GM21390 (cell line): ENCODE results near the gene LRRC61.
A peak's percentile ranks its signal among the peaks of the same experiment; 100 is the strongest.

Experiments
- ATAC-seq: cut with Tn5 transposase; IDR thresholded peaks from one replicate; pipeline ENCODE4 v1.9.1; 2021; ENCODE audit not compliant: unreplicated experiment

Gene LRRC61

DNA sequence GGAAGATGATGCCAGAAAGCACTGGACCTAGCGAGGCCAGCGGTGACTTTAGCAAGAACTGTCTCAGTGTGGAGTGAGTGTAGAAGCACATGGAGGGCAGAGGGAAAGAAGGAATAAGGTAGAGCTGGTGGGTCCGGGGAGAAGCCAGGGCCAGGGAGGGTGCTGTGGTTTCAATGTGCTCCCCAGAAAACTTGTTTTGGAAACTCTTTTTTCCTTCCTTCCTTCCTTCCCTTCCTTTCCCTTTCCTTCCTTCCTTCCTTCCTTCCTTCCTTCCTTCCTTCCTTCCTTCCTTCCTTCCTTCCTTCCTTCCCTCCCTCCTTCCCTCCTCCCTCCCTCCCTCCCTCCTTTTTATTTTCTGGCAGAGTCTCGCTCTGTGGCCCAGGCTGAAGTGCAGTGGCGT, 23.8 kb downstream of the LRRC61 start:
- no peak for ATAC-seq

DNA sequence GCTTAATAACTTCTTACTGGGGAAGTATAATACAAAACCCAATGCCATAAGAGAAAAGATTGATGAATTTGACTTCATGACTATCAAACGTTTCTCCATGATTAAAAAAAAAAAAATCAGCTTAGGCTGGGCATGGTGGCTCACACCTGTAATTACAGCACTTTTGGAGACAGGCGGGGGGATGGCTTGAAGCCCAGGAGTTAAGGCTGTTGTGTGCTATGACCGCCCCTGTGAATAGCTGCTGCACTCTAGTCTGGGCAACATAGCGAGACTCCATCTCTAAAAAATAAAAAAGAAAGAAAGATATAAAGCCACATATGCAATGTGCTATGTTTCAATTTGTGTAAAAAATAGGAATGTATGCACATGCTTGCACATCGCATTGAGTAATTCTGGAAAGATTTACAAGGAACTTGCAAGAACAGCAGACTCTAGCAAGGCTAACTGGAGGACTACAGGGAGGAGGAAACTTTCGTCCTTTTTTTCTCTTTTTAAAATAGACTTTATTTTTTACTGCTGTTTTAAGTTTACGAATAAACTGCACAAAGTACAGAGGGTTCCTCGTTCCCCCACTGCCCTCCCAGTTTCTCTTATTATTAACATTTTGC, 28.5 kb downstream of the LRRC61 start:
- ATAC-seq = no peak

- no peak for ATAC-seq
These were observed 32.5 kb downstream of the LRRC61 start for GRCh38 chr7:150355666-150356059.

GRCh38 chr7:150356265-150356897, 33.2 kb downstream of the LRRC61 start:
- ATAC-seq = no peak

GRCh38 chr7:150357270-150357669, 34.1 kb downstream of the LRRC61 start:
- no peak for ATAC-seq

DNA sequence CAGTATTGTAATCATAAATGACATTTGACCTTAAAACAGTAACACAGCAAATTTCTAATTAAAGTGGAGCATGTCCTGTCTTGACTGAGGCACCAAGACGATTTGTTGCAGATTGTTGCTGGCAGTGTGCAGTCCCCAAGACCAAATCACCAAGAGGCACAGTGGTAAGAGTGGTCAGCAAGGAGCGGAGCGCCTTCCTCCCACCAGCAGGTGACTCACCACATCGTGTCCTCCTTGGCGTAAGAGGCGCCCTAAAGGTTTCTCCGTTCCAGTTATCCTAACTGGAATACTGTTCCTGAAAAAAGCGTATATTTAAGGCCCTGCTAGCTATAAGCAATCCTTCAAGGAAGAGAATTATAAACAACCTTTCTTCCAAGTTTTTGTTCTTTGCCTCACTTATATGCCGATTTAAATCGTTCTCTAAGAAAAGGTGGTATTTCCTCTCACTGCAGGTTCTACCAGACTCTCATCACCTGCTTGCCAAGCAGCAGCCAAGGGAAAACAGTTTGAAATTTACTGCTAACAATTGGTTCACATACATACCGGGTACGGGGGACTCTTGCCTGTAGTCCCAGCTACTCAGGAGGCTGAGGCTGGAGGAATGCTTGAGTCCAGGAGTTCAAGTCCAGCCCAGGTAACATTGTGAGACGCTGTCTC, 34.7 kb downstream of the LRRC61 start:
- ATAC-seq = no peak

DNA sequence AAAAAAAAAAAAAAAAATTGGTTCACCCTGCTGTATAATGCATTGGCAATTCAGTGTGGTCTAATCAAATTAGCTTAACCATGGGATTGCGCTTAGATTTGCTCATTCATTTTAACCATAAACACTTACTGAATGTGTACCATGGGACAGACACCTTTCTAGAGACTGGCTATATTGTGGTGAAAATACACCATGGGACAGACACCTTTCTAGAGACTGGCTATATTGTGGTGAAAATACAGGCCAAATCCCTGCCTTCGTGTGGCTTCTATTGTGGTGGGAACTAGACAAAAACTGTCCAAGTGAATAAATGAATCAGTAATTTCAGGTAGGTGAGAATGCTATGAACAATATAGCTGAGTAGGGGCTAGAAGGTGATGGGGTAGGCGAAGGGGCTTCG, 35.3 kb downstream of the LRRC61 start:
- no peak for ATAC-seq

GRCh38 chr7:150358988-150359621, 36.0 kb downstream of the LRRC61 start:
- no peak for ATAC-seq

- ATAC-seq = no peak
These were observed 36.6 kb downstream of the LRRC61 start for GRCh38 chr7:150359622-150360362.

DNA sequence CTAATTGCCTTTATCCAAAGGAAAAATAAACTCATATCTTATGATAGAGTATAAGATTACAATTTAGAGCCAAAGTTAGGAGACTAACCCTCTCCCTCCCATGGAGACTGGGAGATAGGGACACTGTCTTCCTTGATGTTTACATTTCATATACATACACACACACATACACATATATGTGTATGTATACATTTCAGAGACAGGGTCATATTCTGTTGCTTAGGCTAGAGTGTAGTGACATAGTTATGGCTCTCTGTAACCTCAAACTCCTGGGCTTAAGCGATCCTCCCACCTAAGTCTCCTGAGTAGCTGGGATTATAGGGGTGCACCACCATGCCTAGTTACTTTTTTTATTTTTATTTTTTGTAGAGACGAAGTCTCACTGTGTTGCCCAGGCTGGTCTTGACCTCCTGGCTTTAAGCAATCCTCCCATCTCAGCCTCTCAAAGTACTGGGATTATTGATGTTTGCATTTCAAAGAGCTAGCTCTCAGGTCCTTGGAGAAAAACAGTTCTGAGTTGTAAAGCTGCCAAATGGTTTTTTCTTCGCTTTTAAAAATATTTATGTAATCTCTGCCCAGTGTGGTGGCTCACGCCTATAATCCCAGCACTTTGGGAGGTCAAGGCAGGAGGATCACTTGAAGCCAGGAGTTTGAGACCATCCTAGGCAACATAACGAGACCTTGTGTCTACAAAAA, 37.4 kb downstream of the LRRC61 start:
- ATAC-seq = no peak

DNA sequence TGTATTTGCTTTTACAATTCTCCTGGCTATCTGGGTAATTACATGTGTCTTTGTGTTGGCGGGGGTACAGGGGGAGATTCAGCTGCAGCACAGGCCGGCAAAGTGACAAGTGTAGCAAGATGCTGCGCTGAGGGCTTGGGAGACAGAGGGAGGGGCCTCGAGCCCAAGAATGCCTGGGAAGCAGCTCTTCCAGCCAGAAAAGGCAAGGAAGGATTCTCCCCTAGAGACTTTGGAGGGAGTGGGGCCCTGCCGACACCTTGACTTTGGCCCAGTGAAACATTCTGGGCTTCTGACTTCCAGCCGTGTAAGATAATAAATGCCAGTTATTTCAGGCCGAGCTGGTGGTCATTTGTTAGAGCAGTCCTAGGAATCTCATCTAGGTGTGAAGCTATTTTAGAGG, 38.2 kb downstream of the LRRC61 start:
- no peak for ATAC-seq

DNA sequence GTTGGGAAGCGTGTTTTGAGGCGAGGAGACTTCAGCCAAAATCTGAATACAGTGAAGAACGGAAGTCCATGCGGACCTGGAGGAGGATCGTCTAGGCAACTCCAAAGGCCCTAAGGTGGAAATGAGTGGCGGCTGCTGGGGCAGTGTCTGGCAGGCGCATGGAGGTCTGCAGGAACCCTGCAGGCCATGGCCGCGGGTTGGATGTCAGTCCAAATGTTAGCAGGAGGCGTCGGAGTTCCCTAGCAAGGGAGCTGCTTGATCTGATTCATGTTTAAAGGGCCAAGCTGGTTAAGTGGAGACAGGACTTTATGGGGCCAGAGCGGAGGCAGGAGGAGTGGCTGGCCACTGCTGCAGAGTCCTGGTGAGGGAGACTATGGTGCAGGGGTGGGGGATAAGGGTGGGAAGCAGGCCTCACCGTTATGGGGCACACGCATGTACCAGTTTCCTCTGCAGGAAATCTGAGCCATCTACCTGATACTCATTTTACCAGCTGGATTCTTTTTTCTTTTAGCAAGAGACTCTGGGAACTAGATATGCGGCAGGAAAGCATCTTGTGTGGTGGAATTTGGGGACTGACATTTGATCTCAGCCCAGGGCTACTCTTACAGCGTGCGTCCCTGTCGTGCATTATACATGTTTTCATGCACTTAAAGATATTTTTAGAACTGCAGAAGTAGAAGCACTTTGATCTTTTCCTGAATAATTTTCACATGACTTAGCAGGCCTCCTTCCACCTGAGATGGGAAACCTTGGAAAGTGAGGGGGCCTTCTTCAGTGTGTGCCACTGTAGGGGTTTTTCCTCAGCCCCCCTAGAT, 38.9 kb downstream of the LRRC61 start:
- ATAC-seq = no peak

DNA sequence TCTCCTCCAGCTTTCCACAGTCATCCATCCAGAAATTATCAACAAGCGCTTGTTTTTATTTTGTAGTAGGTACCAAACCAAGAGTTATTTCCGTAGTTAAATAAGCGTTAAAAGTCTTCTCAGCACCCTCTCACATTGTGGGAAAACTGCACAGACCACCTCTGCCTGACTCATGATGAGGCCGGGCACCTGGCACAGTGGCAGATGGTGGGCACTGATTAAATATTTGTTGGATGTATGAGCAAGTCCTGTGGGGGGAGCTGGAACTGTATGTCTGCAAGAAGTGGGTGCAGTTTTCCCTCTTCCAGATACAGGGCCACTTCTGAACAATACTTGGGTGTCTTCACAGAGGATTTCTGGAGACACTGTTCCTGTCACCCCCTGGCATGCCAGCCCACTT, 40.2 kb downstream of the LRRC61 start:
- no peak for ATAC-seq

- no peak for ATAC-seq
These were observed 40.7 kb downstream of the LRRC61 start for GRCh38 chr7:150363872-150364271.

- ATAC-seq = no peak
These were observed 42.0 kb downstream of the LRRC61 start for GRCh38 chr7:150365194-150365593.

DNA sequence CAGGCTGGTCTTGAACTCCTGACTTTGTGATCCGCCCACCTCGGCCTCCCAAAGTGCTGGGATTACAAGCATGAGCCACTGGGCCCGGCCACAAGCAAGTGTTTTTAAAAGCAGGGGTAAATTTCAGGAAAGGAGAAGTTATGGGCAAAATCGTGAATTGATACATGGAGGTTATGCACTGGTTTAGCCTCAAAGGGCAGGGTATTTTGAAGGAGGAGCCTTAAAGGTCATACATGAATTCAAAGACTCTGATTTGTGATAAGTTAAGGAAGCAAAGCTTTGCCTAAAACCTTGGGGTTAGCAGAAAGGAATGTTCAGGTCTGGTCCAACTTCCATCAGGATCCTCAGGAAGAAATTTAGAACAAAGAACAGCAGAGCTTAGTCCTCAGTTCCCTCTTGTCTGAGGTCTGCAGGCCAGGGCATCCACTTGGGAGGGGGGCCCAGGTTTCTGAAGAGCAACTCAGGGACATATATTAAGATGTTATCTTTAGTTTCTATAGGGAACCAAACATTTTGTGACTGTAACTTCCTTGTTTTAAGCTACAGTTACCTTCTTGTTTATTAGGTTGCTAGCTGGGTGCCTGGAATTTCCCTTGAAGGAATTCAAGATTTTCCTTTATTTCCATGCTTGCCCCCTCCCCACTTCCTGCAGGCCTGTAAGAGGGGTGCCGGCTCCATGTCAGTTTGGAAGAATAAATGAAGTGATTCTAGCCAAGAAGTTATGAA, 42.7 kb downstream of the LRRC61 start:
- ATAC-seq = no peak

- ATAC-seq = no peak
These were observed 44.5 kb downstream of the LRRC61 start for GRCh38 chr7:150367677-150368095.

- peak; percentile 59 for ATAC-seq
These were observed 45.1 kb downstream of the LRRC61 start, which contains the start of gene REPIN1 for GRCh38 chr7:150368096-150368883. Gene REPIN1, plus strand, starts transcription at chr7:150368822. Its CDS starts 890 bp downstream, at chr7:150369712.
